Subcutaneous abdominal adipose tissue (tissue), 5 donors: Measurements from ENCODE around the gene COL4A1.
A peak's percentile ranks its signal among the peaks of the same experiment; 100 is the strongest.

Experiments used
- H3K27ac ChIP-seq: one replicate; pipeline ENCODE4 v1.7.0; 2013; ENCODE audit warnings: low read depth, mild to moderate bottlenecking, inconsistent platforms, low read length, moderate library complexity
- H3K27me3 ChIP-seq, 5 donors: one replicate each; pipeline ENCODE4 v1.7.0; 2013; ENCODE audit warnings: low read length in 5 of 5, inconsistent platforms in 1 of 5; ENCODE audit not compliant: control insufficient read depth in 5 of 5, insufficient read depth in 4 of 5
- H3K36me3 ChIP-seq, 5 donors: one replicate each; pipeline ENCODE4 v1.7.0; 2013; ENCODE audit warnings: low read length in 5 of 5; ENCODE audit not compliant: control insufficient read depth in 5 of 5, insufficient read depth in 5 of 5
- H3K4me1 ChIP-seq, 5 donors: one replicate each; pipeline ENCODE4 v1.7.0; 2013; ENCODE audit warnings: low read length in 5 of 5, mild to moderate bottlenecking in 3 of 5, moderate library complexity in 1 of 5; ENCODE audit not compliant: control insufficient read depth in 5 of 5, insufficient read depth in 5 of 5
- H3K4me3 ChIP-seq, 5 donors: one replicate each; pipeline ENCODE4 v1.7.0; 2013; ENCODE audit warnings: low read length in 5 of 5, low read depth in 1 of 5
- H3K9ac ChIP-seq, 5 donors: one replicate each; pipeline ENCODE4 v1.7.0; 2013; ENCODE audit warnings: low read length in 5 of 5, mild to moderate bottlenecking in 4 of 5, moderate library complexity in 3 of 5
- H3K9me3 ChIP-seq, 5 donors: one replicate each; pipeline ENCODE4 v1.7.0; 2013; ENCODE audit warnings: low read length in 5 of 5; ENCODE audit not compliant: control insufficient read depth in 5 of 5
- donor health status: healthy.
- donor health status: healthy.
- donor health status: healthy.
- donor health status: healthy.
- donor health status: healthy.

Gene COL4A1

GRCh38 chr13:110290826-110291225, 16.1 kb downstream of the COL4A1 start:
- Histone ChIP-seq H3K9me3 (no peaks in the 10 kb centered on the region), H3K27me3 (no peaks in the 10 kb centered on the region), H3K27ac (peak overlapping the region; percentile 82), H3K36me3 (peaks cover 0 to 46% (median 28%) of the 10 kb centered on the region in 5 donors), H3K9ac (no peak overlapping the region), H3K4me1 (peaks cover 16 to 75% (median 70%) of the 10 kb centered on the region in 5 donors), H3K4me3 (no peak overlapping the region)

GRCh38 chr13:110290153-110290552, 16.8 kb downstream of the COL4A1 start:
- Histone ChIP-seq H3K27ac (peak overlapping the region; percentile 82), H3K36me3 (peaks cover 0 to 47% (median 31%) of the 10 kb centered on the region in 5 donors), H3K4me3 (no peak overlapping the region), H3K9me3 (no peaks in the 10 kb centered on the region), H3K27me3 (no peaks in the 10 kb centered on the region), H3K4me1 (peaks cover 16 to 76% (median 68%) of the 10 kb centered on the region in 5 donors), H3K9ac (no peak overlapping the region)

GRCh38 chr13:110289661-110290060, 17.3 kb downstream of the COL4A1 start:
- no peak overlapping the region for H3K9ac ChIP-seq
- H3K36me3 ChIP-seq = peaks cover 0 to 47% (median 31%) of the 10 kb centered on the region in 5 donors
- no peaks in the 10 kb centered on the region for H3K27me3 ChIP-seq
- H3K4me1 ChIP-seq = peaks cover 16 to 76% (median 66%) of the 10 kb centered on the region in 5 donors
- no peaks in the 10 kb centered on the region for H3K9me3 ChIP-seq
- peak overlapping the region; percentile 82 for H3K27ac ChIP-seq
- no peak overlapping the region for H3K4me3 ChIP-seq

- Histone ChIP-seq H3K4me1 (peaks cover 12 to 74% (median 66%) of the 10 kb centered on the region in 5 donors), H3K36me3 (peaks cover 0 to 48% (median 31%) of the 10 kb centered on the region in 5 donors), H3K9me3 (no peaks in the 10 kb centered on the region), H3K27ac (no peak overlapping the region), H3K27me3 (no peaks in the 10 kb centered on the region), H3K4me3 (no peak overlapping the region), H3K9ac (no peak overlapping the region)
Measured at GRCh38 chr13:110289174-110289573, 17.8 kb downstream of the COL4A1 start.

- H3K4me1 ChIP-seq = peaks cover 11 to 71% (median 61%) of the 10 kb centered on the region in 5 donors
- H3K9ac ChIP-seq = peak overlapping the region in 2 of 5 donors; percentile 10 to 48
- no peaks in the 10 kb centered on the region for H3K27me3 ChIP-seq
- H3K4me3 ChIP-seq = no peak overlapping the region
- peaks cover 0 to 66% (median 47%) of the 10 kb centered on the region in 5 donors for H3K36me3 ChIP-seq
- no peaks in the 10 kb centered on the region for H3K9me3 ChIP-seq
- peak overlapping the region; percentile 79 for H3K27ac ChIP-seq
Measured at GRCh38 chr13:110286833-110287819, 19.8 kb downstream of the COL4A1 start.

- H3K36me3 ChIP-seq = peaks cover 0 to 60% (median 46%) of the 10 kb centered on the region in 5 donors
- peak overlapping the region in 2 of 5 donors; percentile 10 to 48 for H3K9ac ChIP-seq
- peak overlapping the region; percentile 79 for H3K27ac ChIP-seq
- no peaks in the 10 kb centered on the region for H3K27me3 ChIP-seq
- H3K4me3 ChIP-seq = no peak overlapping the region
- H3K4me1 ChIP-seq = peaks cover 11 to 70% (median 61%) of the 10 kb centered on the region in 5 donors
- no peaks in the 10 kb centered on the region for H3K9me3 ChIP-seq
Measured at GRCh38 chr13:110285991-110286832, 20.7 kb downstream of the COL4A1 start.

GRCh38 chr13:110284779-110285484, 22.0 kb downstream of the COL4A1 start:
- Histone ChIP-seq H3K4me3 (no peak overlapping the region), H3K4me1 (peaks cover 11 to 71% (median 64%) of the 10 kb centered on the region in 5 donors), H3K27me3 (no peaks in the 10 kb centered on the region), H3K36me3 (peaks cover 0 to 52% (median 41%) of the 10 kb centered on the region in 5 donors), H3K27ac (peak overlapping the region; percentile 82), H3K9me3 (no peaks in the 10 kb centered on the region), H3K9ac (peak overlapping the region in 1 of 5 donors; percentile 64)

- H3K36me3 ChIP-seq = peaks cover 0 to 42% (median 32%) of the 10 kb centered on the region in 5 donors
- no peaks in the 10 kb centered on the region for H3K27me3 ChIP-seq
- H3K9ac ChIP-seq = no peak overlapping the region
- peaks cover 13 to 81% (median 74%) of the 10 kb centered on the region in 5 donors for H3K4me1 ChIP-seq
- H3K9me3 ChIP-seq = no peaks in the 10 kb centered on the region
- H3K4me3 ChIP-seq = no peak overlapping the region
- H3K27ac ChIP-seq = peak overlapping the region; percentile 82
Measured at GRCh38 chr13:110283736-110284517, 23.0 kb downstream of the COL4A1 start.
